HG02943 (cell line): ENCODE data around the gene MROH7.
"Not testable (repeated sequence)": the region's sequence is repeated elsewhere in the genome, so short reads cannot be mapped to it uniquely, and the experiment has no call there.

Source experiments
- ATAC-seq: cut with Tn5 transposase; IDR thresholded peaks from one replicate; pipeline ENCODE4 v1.9.1; 2021; ENCODE audit warnings: mild to moderate bottlenecking, low read depth, moderate library complexity; ENCODE audit not compliant: unreplicated experiment

Gene MROH7

DNA sequence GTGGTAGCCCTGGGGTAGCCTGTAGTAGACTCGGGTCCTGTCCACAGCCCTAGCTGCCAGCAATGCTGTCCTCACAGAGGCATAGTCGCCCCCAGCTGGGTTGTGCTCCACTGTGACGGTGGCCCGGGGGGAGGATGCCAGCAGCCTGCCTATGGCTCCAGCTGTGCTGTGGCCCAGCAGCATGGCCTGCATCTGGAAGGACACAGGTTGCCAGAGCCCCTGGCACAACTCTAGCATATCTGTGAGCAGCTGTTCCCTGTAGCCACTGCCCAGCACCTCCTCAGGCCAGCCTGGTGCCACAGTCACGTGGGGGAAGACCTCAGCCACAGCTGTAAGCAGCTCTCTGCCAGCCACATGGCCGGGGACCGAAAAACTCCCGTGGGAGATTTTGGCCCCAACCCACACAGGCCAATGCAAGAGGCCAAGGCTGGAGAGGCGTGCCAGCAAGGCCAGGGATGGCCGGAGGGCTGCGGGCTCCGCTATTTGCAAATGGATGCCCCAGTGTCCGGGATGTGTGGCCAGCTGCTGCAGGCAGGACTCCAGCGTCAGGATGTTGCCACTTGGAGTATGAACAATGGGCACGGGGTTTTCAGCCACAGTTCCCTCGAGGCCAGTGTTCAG lies 32.2 kb upstream of the MROH7 start:
- no peak for ATAC-seq

DNA sequence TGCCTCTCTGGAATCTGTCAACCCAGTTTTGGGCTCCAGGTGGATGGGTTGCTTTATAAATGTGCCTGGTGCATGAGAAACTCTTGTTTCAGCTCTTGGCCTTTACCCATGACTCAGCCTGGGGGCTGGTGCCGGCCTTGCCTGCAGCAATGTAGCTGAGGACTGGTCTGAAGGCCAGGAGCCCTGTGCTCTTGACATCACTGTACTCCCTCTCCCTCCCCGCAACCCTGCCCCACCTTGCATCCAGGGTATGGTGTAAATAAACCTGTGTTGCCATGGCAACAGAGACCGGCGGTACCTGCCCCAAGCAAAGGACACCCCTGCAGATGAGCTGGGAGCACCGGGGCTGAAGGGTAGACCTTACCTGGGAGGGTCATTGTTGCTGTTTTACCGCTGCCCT lies 31.5 kb upstream of the MROH7 start:
- ATAC-seq = no peak

- ATAC-seq = no peak
Measured at GRCh38 chr1:54610601-54611580, 30.7 kb upstream of the MROH7 start.

GRCh38 chr1:54611621-54612020 lies 30.0 kb upstream of the MROH7 start:
- no peak for ATAC-seq

DNA sequence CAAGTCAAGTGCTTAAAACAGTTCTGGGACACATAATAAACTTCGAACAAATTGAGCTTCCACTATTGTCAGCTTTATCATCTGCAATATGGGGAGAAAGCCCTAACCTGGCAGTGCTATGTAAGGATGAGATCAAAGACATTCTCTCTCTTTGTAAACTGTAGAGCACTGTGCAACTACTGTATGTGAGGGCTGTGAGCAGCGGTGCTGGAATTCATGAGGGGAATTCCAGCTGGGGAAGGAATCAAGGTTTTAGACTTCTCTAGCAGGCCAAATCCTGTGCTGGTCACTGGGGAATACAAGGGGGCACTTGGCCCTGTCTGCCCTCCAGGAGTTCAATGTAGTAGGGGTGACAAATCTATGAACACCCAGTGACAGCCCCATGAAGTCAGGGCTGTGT lies 27.6 kb upstream of the MROH7 start:
- ATAC-seq = no peak

DNA sequence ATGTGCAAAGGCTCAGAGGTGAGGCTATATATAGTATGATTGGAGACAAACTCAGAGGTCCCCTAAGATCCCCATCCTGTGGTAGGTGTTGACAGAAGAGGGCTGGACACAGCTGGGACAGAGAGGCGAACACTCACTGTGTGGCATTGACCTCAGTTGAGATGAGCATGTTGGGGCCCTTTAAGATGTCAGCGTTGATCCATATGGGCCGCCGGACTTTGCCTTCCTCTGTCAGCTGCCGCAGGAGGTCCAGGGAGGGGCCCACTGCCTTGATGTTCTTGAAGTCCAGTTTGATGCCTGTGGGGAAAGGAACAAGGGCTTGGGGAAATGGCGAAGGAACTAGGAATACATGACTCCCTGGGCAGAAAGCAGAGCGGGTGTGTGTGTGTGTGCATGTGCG lies 27.0 kb upstream of the MROH7 start:
- no peak for ATAC-seq

GRCh38 chr1:54615531-54616279 lies 25.9 kb upstream of the MROH7 start:
- ATAC-seq = no peak

DNA sequence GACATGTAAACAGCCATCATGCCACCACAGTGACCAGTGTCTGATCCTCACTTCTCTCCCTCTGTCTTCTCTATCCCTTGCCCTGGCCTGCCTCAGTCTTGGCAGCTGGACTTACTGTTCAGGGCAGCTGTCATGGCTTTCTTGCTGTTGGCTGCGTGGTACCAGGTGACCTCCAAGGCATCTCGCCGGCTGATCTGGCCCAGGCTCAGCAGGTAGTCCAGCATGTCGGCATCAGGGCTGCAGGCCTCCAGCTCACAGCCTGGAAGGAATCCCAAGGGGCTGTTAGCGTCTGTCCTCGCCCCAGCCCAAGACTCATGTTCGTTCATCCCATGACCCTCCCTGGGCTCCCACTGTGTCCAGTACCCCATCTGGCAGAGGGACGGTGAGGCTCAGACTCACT lies 21.8 kb upstream of the MROH7 start:
- no peak for ATAC-seq

DNA sequence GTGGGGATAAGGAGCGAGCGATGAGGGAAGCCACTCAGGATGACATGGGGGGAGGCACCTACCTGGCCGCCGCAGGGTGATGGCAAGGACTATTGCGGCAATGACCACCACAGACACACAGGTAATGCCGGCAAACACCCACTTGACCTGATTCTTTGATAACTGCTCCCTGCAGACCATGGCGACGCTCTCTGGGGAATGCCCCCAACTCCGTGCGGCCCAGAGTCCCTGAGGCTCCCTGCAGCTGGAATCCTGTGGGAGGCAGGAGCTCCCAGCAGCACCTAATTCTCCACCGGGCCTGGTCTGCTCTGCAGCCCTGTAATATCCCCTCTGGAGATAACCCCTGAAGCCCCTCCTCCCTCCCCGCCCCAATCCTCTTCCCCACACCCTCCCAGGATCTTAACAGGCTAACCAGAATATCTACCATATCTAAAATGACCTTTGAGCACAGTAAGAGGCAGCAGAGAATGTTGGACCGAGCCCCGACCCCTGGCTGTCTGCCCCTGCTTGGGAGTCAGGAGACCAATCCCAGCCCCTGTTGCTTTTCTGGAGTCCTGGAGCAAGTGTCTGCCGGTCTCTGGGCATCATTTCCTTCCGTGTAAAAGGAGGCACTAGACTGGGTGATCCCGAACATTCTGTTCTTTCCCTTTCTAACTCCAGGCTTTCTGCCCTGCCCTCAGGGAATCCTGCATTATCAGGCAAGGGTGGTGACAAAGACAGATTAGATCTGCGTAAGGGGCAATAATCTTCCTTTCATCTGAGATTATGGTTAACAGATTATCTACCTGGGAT lies 18.2 kb upstream of the MROH7 start, which contains the start of gene FAM151A:
FAM151A (minus strand) TSS at position 310 of the 792 bp plus-strand sequence; CDS start at position 180, 130 bp downstream.
- no peak for ATAC-seq

DNA sequence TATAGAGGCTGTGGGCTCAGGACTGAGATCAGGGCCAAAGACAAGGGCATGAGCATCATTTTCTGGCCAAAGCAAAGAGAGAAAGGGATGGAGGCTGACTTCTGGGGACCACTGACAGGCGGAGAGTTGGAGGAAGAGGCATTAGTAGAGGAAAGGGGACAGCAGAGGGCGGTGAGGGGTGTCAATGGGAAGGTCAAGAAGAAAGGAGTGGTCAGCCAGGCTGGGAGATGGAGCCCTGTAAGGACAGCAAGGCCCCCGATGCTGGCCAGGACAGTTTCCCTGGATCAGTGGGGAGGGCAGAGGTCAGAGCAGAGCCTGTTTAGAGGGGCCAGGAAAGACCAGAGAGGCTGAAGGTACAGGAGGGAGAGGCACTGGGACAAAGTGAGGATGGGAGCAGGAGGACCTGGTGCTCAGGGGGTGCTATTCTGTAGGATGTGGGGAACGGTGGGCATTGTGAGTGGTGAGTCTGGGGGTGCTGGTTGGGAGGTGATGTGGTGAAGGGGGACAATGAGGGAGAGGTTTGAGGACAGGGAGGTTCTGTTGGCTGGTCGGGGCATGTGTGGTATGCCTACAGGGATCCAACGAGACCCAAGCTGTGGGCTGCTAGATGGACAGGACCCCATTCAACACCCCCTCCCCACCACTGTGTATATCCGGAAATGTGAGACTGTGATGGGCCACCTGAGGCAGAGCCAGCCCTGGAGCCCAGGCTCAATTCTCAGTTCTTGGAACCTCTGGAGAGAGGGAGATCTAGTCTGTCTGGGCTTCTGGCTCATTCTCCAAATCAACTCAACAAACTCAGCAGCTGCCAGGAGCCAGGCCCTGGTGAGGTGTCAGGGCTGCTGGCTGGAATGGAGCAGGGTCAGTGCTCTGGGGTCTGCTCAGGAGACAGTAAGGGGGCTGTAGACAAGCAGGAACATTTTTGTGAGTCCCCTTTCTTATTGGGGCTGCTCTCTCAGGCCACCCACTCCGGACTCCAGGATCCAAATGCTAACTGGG lies 16.8 kb upstream of the MROH7 start:
- ATAC-seq = no peak

DNA sequence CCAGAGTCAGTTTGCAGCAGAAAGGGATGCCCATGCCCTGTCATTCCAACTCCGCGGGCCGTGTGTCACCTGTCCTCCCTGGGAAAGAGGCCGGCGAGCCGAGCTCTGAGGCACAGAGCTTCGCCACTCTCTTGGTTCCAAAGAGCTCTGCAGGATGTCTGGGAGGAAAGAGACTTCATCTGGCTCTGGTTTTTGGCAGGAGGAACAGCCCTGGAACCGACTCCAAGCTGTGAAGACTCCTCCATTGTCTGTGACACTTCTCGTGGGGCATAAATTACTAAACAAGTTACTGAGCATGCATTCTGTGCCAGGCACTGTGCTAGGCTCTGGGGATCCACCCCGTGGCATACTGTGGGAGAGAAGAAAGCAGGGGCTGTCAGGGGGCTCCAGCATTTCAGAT lies 14.4 kb upstream of the MROH7 start:
- ATAC-seq = no peak

- not testable (repeated sequence) for ATAC-seq
Measured at GRCh38 chr1:54635804-54636203, 5.8 kb upstream of the MROH7 start.

DNA sequence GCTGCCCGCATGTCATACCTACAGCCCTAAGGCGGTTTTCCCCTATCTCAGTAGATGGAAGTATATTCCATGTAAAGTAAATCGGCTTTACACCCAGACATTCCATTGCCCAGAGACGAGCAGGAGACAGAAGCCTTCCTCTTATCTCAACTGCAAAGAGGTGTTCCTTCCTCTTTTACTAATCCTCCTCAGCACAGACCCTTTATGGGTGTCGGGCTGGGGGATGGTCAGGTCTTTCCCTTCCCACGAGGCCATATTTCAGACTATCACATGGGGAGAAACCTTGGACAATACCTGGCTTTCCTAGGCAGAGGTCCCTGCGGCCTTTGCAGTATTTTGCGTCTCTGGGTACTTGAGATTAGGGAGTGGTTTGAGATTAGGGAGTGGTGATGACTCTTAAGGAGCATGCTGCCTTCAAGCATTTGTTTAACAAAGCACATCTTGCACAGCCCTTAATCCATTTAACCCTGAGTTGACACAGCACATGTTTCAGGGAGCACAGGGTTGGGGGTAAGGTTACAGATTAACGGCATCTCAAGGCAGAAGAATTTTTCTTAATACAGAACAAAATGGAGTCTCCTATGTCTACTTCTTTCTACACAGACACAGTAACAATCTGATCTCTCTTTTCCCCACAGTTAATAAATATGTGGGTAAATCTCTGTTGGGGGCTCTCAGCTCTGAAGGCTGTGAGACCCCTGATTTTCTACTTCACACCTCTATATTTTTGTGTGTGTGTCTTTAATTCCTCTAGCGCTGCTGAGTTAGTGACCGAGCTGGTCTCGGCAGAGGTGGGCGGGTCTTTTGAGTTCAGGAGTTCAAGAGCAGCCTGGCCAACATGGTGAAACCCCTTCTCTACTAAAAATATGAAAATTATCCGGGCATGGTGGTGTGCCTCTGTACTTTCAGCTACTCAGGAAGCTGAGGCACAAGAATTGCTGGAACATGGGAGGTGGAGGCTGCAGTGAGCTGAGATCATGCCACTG lies 4.8 kb upstream of the MROH7 start:
- not testable (repeated sequence) for ATAC-seq

- ATAC-seq = no peak
Measured at GRCh38 chr1:54640361-54640760, 1.2 kb upstream of the MROH7 start.

DNA sequence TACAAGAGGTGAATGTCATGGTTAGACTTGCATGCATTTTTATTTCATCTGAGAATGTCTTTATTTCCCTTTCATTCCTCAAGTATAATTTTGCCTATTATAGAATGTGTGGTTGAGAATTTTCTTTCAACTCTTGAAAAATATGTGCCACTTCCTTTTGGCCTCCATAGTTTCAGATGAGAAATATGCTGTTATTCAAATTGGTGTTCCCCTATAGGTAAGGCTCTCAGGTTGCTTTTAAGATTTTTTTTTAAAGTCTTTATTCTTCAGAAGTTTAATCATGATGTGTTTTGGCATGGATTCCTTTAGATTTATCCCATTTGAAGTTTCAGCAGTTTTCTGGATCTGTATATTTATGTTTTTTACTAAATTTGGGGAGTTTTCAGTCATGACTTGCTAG lies 2.1 kb downstream of the MROH7 start:
- ATAC-seq = no peak

DNA sequence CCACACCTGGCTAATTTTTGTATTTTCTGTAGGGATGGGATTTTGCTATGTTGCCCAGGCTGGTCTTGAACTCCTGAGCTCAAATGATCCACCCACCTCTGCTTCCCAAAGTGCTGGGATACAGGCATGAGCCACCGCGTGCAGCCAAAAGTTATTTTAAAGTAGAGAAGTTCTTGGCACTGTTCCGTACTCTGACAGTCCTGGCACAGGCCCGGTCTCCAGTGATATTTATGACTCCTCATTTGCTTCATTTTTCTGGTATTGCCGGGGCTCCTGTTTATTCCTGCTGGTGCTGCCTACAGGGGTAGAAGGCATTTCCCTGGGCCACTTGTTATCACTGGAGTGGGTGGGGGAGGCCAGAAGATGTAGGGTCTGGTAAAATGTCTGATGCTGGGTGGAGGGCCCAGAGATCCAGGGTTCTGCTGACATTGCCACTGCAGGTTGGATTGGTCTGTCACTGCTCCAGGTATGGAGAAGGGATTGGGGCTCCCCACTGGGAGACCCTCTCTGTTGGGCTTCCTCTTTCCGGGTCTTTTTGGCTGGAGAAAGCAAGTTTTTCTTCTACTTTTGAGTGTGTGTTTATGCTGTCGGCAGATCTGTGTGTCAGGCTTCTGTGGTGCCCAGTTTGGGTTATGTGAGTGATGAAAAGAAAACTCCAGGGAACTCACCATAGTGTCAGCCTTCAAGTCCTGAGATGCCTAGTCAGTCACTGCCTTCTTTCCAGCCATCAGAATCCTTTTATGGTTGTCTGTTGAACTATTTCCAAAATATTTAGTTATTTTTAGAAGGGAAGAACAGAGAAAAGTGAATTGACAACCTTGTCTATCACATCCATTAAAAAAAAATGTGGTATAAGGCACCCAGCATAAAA lies 4.5 kb downstream of the MROH7 start:
- ATAC-seq = no peak
